Thoracic aorta (tissue), 2 donors: ENCODE measurements around the gene ALK. TPM values are rescaled to one million over a fixed set of nuclear protein-coding genes. Genes with fewer than 3 reads are reported as not detected.

Experiments used
- ATAC-seq: fragments of 150-250 bp; one replicate; pipeline ENCODE4 v1.8.0; 2017; ENCODE audit warnings: low read depth; ENCODE audit not compliant: insufficient number of reproducible peaks, low FRiP score
- DNase-seq: peaks from one replicate; pipeline ENCODE4 v3.0.0-alpha.2; 2020; ENCODE audit warnings: low spot score
- H3K27ac ChIP-seq, 2 donors: fragments of 200-600 bp; sonication (generic); 1 replicate in 1 of 2; 2 replicates in 1 of 2; pipeline ENCODE4 v1.5.1; 2016; ENCODE audit warnings: mild to moderate bottlenecking in 2 of 2, moderate library complexity in 2 of 2
- H3K27me3 ChIP-seq: fragments of 200-600 bp; sonication (generic); replicated peaks from 2 replicates; pipeline ENCODE4 v1.6.0; 2016; ENCODE audit warnings: mild to moderate bottlenecking; ENCODE audit not compliant: insufficient read depth
- H3K36me3 ChIP-seq: fragments of 200-600 bp; sonication (generic); one replicate; pipeline ENCODE4 v1.5.1; 2016
- H3K4me1 ChIP-seq, 2 donors: fragments of 200-600 bp; sonication (generic); 1 replicate in 1 of 2; 2 replicates in 1 of 2; pipeline versions ENCODE4 v1.5.1 to v1.6.0; 2016; ENCODE audit warnings: low read depth in 2 of 2, mild to moderate bottlenecking in 1 of 2; ENCODE audit not compliant: control insufficient read depth in 1 of 2
- H3K4me3 ChIP-seq: fragments of 200-600 bp; sonication (generic); 2 replicates; pipeline ENCODE4 v1.5.1; 2016; ENCODE audit warnings: mild to moderate bottlenecking
- H3K9me3 ChIP-seq: fragments of 200-600 bp; sonication (generic); 2 replicates; pipeline ENCODE4 v1.5.1; 2016
- CTCF ChIP-seq: fragments of 200-600 bp; sonication (generic); IDR thresholded peaks from one replicate; pipeline ENCODE4 v1.5.1; 2019; ENCODE audit warnings: antibody characterized with exemption
- total RNA-seq, 2 donors: library from RNA; depleted of rRNA; stranded (reverse); fragments of >200 nt; gene quantifications; one replicate each; pipeline versions ENCODE4 v1.1.0 to v1.2.3, GENCODE V29; 2016

The ALK gene
- total RNA-seq, 2 donors from 2014 or later = 2.0 TPM; not detected in 1

GRCh38 chr2:29487967-29488555, 433.3 kb downstream of the ALK start:
- ATAC-seq (no peak), DNase-seq (no peak)
- Histone ChIP-seq H3K4me3 (no peak overlapping the region), H3K36me3 (no peaks in the 10 kb centered on the region), H3K27ac (no peak overlapping the region), H3K9me3 (no peaks in the 10 kb centered on the region), H3K4me1 (no peaks in the 10 kb centered on the region), H3K27me3 (no peaks in the 10 kb centered on the region)
- TF ChIP-seq CTCF = no peak

GRCh38 chr2:29485631-29486030, 435.8 kb downstream of the ALK start:
- Histone ChIP-seq H3K4me3 (no peak overlapping the region), H3K27me3 (no peaks in the 10 kb centered on the region), H3K4me1 (no peaks in the 10 kb centered on the region), H3K36me3 (no peaks in the 10 kb centered on the region), H3K9me3 (no peaks in the 10 kb centered on the region), H3K27ac (no peak overlapping the region)
- DNase-seq (no peak), ATAC-seq (no peak)
- TF ChIP-seq CTCF = no peak

GRCh38 chr2:29485117-29485516, 436.3 kb downstream of the ALK start:
- no peaks in the 10 kb centered on the region for H3K27me3 ChIP-seq
- no peak overlapping the region for H3K4me3 ChIP-seq
- ATAC-seq (no peak), DNase-seq (no peak)
- H3K27ac ChIP-seq = no peak overlapping the region
- H3K36me3 ChIP-seq = no peaks in the 10 kb centered on the region
- no peaks in the 10 kb centered on the region for H3K9me3 ChIP-seq
- TF ChIP-seq CTCF = no peak
- no peaks in the 10 kb centered on the region for H3K4me1 ChIP-seq

GRCh38 chr2:29482867-29483266, 438.5 kb downstream of the ALK start:
- TF ChIP-seq CTCF = no peak

GRCh38 chr2:29482348-29482747, 439.0 kb downstream of the ALK start:
- Histone ChIP-seq H3K4me3 (no peak overlapping the region), H3K4me1 (no peaks in the 10 kb centered on the region), H3K27ac (no peak overlapping the region), H3K9me3 (no peaks in the 10 kb centered on the region), H3K27me3 (no peaks in the 10 kb centered on the region), H3K36me3 (no peaks in the 10 kb centered on the region)
- ATAC-seq (no peak), DNase-seq (no peak)
- no peak for TF ChIP-seq CTCF

More at GRCh38 chr2:29482867-29483266, 438.5 kb downstream of the ALK start:
- H3K4me3 ChIP-seq = no peak overlapping the region
- H3K27ac ChIP-seq = no peak overlapping the region
- no peaks in the 10 kb centered on the region for H3K4me1 ChIP-seq
- H3K27me3 ChIP-seq = no peaks in the 10 kb centered on the region
- no peak for ATAC-seq
- no peaks in the 10 kb centered on the region for H3K36me3 ChIP-seq
- no peaks in the 10 kb centered on the region for H3K9me3 ChIP-seq
- DNase-seq = no peak
